ENCODE data around the gene ODAD2.

ODAD2 gene

GRCh38 chr10:27832826-27833225 lies 166.1 kb downstream of the ODAD2 start:
- Histone ChIP-seq H3K9me3 (replicated peaks; ENCODE audit: insufficient read depth, low read length) (no peaks in the 10 kb centered on the region), H3K9me2 (replicated peaks; ENCODE audit: insufficient read depth, low read length) (no peaks in the 10 kb centered on the region)

GRCh38 chr10:27826369-27826768 lies 172.5 kb downstream of the ODAD2 start:
- no peaks in the 10 kb centered on the region for H4K20me1 ChIP-seq (ENCODE audit: insufficient read depth, low read length)
- no peak overlapping the region for H3K27ac ChIP-seq (ENCODE audit: low read length)
- H3K36me3 ChIP-seq (replicated peaks; ENCODE audit: insufficient read depth, low read length) = no peaks in the 10 kb centered on the region
- no peaks in the 10 kb centered on the region for H3K79me2 ChIP-seq (ENCODE audit: low read length)
- no peaks in the 10 kb centered on the region for H3K9me2 ChIP-seq (replicated peaks; ENCODE audit: insufficient read depth, low read length)
- H3K4me3 ChIP-seq (ENCODE audit: low read length) = no peak overlapping the region
- no peaks in the 10 kb centered on the region for H3K4me1 ChIP-seq (ENCODE audit: low read length)
- no peak for DNase-seq
- no peaks in the 10 kb centered on the region for H3K27me3 ChIP-seq (replicated peaks; ENCODE audit: insufficient read depth, low read length)
- H3K9me3 ChIP-seq (replicated peaks; ENCODE audit: insufficient read depth, low read length) = no peaks in the 10 kb centered on the region
- H2AFZ ChIP-seq (ENCODE audit: low read length) = no peak overlapping the region
- no peak overlapping the region for H3K4me2 ChIP-seq (ENCODE audit: low read depth, low read length)
- no peak overlapping the region for H3K9ac ChIP-seq (ENCODE audit: low read length)
- no peaks in the 10 kb centered on the region for H3F3A ChIP-seq (ENCODE audit: insufficient read depth, low read length)
- TF ChIP-seq EZH2 (optimal IDR thresholded peaks at IDR 0.05; ENCODE audit: low read depth, low read length) (no peak), CTCF (IDR thresholded peaks at IDR 0.05; ENCODE audit: low read length) (no peak), EZH2phosphoT487 (IDR thresholded peaks at IDR 0.05; ENCODE audit: low read length) (no peak)

More at GRCh38 chr10:27832826-27833225, 166.1 kb downstream of the ODAD2 start:
- Histone ChIP-seq H3K4me2 (ENCODE audit: low read depth, low read length) (no peak overlapping the region), H3K4me3 (ENCODE audit: low read length) (no peak overlapping the region), H3K79me2 (ENCODE audit: low read length) (no peaks in the 10 kb centered on the region), H3K36me3 (replicated peaks; ENCODE audit: insufficient read depth, low read length) (no peaks in the 10 kb centered on the region), H4K20me1 (ENCODE audit: insufficient read depth, low read length) (no peaks in the 10 kb centered on the region), H3K4me1 (ENCODE audit: low read length) (no peaks in the 10 kb centered on the region), H3K9ac (ENCODE audit: low read length) (no peak overlapping the region), H3K27ac (ENCODE audit: low read length) (no peak overlapping the region), H2AFZ (ENCODE audit: low read length) (no peak overlapping the region), H3F3A (ENCODE audit: insufficient read depth, low read length) (no peaks in the 10 kb centered on the region), H3K27me3 (replicated peaks; ENCODE audit: insufficient read depth, low read length) (no peaks in the 10 kb centered on the region)
- DNase-seq = no peak
- TF ChIP-seq EZH2phosphoT487 (IDR thresholded peaks at IDR 0.05; ENCODE audit: low read length) (no peak), CTCF (IDR thresholded peaks at IDR 0.05; ENCODE audit: low read length) (no peak), EZH2 (optimal IDR thresholded peaks at IDR 0.05; ENCODE audit: low read depth, low read length) (no peak)

DNA sequence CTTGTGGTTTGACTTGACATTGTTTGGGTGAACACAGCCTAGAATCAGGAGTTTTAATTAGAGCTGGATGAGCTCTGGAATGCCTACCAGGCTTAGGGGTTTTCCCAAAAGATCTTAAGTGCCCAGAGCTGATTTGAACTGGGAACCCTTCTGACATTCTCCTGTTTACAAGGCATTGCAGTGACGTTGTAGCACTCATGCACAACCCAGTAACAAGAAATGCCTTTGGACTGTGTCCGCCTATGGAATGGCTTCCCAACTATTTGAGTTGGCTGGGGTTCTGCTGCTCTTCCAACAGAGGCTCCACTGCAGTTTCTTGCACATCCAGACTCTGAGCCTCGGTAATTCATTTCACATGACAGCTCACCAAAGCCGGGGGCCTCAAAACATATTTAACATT lies 176.6 kb downstream of the ODAD2 start:
- Histone ChIP-seq H3K4me2 (ENCODE audit: low read depth, low read length) (no peak overlapping the region), H3K9me2 (replicated peaks; ENCODE audit: insufficient read depth, low read length) (no peaks in the 10 kb centered on the region), H4K20me1 (ENCODE audit: insufficient read depth, low read length) (no peaks in the 10 kb centered on the region), H3K27me3 (replicated peaks; ENCODE audit: insufficient read depth, low read length) (no peaks in the 10 kb centered on the region), H3K79me2 (ENCODE audit: low read length) (no peaks in the 10 kb centered on the region), H2AFZ (ENCODE audit: low read length) (no peak overlapping the region), H3K9me3 (replicated peaks; ENCODE audit: insufficient read depth, low read length) (no peaks in the 10 kb centered on the region), H3K4me3 (ENCODE audit: low read length) (no peak overlapping the region), H3K4me1 (ENCODE audit: low read length) (no peaks in the 10 kb centered on the region), H3F3A (ENCODE audit: insufficient read depth, low read length) (no peaks in the 10 kb centered on the region), H3K36me3 (replicated peaks; ENCODE audit: insufficient read depth, low read length) (no peaks in the 10 kb centered on the region), H3K27ac (ENCODE audit: low read length) (no peak overlapping the region), H3K9ac (ENCODE audit: low read length) (no peak overlapping the region)
- TF ChIP-seq CTCF (IDR thresholded peaks at IDR 0.05; ENCODE audit: low read length) = no peak
- TF ChIP-seq EZH2 (optimal IDR thresholded peaks at IDR 0.05; ENCODE audit: low read depth, low read length) = no peak
- TF ChIP-seq EZH2phosphoT487 (IDR thresholded peaks at IDR 0.05; ENCODE audit: low read length) = no peak
- no peak for DNase-seq
